Uterus (tissue), 4 donors: ENCODE results near the gene JPT2. TPM values are rescaled to one million over a fixed set of nuclear protein-coding genes. Genes with fewer than 3 reads are reported as not detected.

Experiments
- DNase-seq, 2 donors: peaks; one replicate each; pipeline ENCODE4 v3.0.0-alpha.2; 2019 to 2020
- H3K27ac ChIP-seq, 2 donors: fragments of 200-600 bp; sonication (generic); 1 replicate in 1 of 2; 2 replicates in 1 of 2; pipeline ENCODE4 v1.5.1; 2016 to 2018
- H3K27me3 ChIP-seq, 2 donors: fragments of 200-600 bp; sonication (generic); one replicate each; pipeline ENCODE4 v1.5.1; 2018 to 2019; ENCODE audit warnings: control low read depth in 1 of 2
- H3K36me3 ChIP-seq, 2 donors: fragments of 200-600 bp; sonication (generic); one replicate each; pipeline ENCODE4 v1.5.1; 2019; ENCODE audit warnings: control low read depth in 1 of 2
- H3K4me1 ChIP-seq, 2 donors: fragments of 200-600 bp; sonication (generic); one replicate each; pipeline ENCODE4 v1.5.1; 2018 to 2019; ENCODE audit warnings: control low read depth in 1 of 2
- H3K4me3 ChIP-seq, 2 donors: fragments of 200-600 bp; sonication (generic); 1 replicate in 1 of 2; 2 replicates in 1 of 2; pipeline ENCODE4 v1.5.1; 2018 to 2019; ENCODE audit warnings: mild to moderate bottlenecking in 1 of 2
- H3K9me3 ChIP-seq, 2 donors: fragments of 200-600 bp; sonication (generic); one replicate each; pipeline ENCODE4 v1.5.1; 2019; ENCODE audit warnings: control low read depth in 1 of 2
- CTCF ChIP-seq, 4 experiments: fragments of 200-600 bp in 2 of 4; fragments of 450-650 bp in 2 of 4; sonication (generic) in 2 of 4; IDR thresholded peaks; one replicate each; pipeline ENCODE4 v1.5.1; 2016 to 2019; ENCODE audit warnings: antibody characterized with exemption in 4 of 4, mild to moderate bottlenecking in 2 of 4, moderate library complexity in 1 of 4
- POLR2A ChIP-seq, 2 donors: fragments of 450-650 bp; IDR thresholded peaks; one replicate each; pipeline ENCODE4 v1.6.1; 2016; ENCODE audit warnings: antibody characterized with exemption in 2 of 2, mild to moderate bottlenecking in 1 of 2, moderate library complexity in 1 of 2
- intact Hi-C: fragments of 100-400 bp; cut with DNase I; formaldehyde crosslinking; loops from one replicate; pipeline ENCODE4 v1.15.1; 2023; ENCODE audit warnings: low total_unique reads
- total RNA-seq, 4 donors: library from RNA; depleted of rRNA in 3 of 4; stranded (reverse); fragments of >200 nt in 3 of 4; gene quantifications; one replicate each; pipeline versions ENCODE4 v1.1.0 to v1.2.4, GENCODE V29; 2014 to 2023
- donor health status: DM: yes; HTN: yes; CAD: no.

JPT2 gene
- total RNA-seq, 4 donors from 2014 or later: 10.6 to 59.0 (median 39.6) TPM

- Histone ChIP-seq H3K36me3 (no peaks in the 10 kb centered on the region), H3K4me1 (no peaks in the 10 kb centered on the region), H3K4me3 (no peak overlapping the region), H3K27me3 (no peaks in the 10 kb centered on the region), H3K27ac (no peak overlapping the region), H3K9me3 (no peaks in the 10 kb centered on the region)
- intact Hi-C loops: no loop called here
- DNase-seq: no peak
- no peak for TF ChIP-seq POLR2A (IDR thresholded peaks at IDR 0.05)
- TF ChIP-seq CTCF (IDR thresholded peaks at IDR 0.05): peak; percentile 31 to 61 (median 39)
These were observed 45.5 kb downstream of the JPT2 start for GRCh38 chr16:1723450-1724147.

GRCh38 chr16:1724491-1724890, 46.4 kb downstream of the JPT2 start:
- Histone ChIP-seq H3K27me3 (no peaks in the 10 kb centered on the region), H3K36me3 (no peaks in the 10 kb centered on the region), H3K4me3 (no peak overlapping the region), H3K27ac (no peak overlapping the region), H3K9me3 (no peaks in the 10 kb centered on the region), H3K4me1 (no peaks in the 10 kb centered on the region)
- DNase-seq: no peak
- no peak for TF ChIP-seq CTCF (IDR thresholded peaks at IDR 0.05)
- no peak for TF ChIP-seq POLR2A (IDR thresholded peaks at IDR 0.05)
- intact Hi-C loops: no loop called here

GRCh38 chr16:1726661-1727502, 48.8 kb downstream of the JPT2 start:
- TF ChIP-seq CTCF (IDR thresholded peaks at IDR 0.05): no peak
- no peak for TF ChIP-seq POLR2A (IDR thresholded peaks at IDR 0.05)
- Histone ChIP-seq H3K9me3 (no peaks in the 10 kb centered on the region), H3K36me3 (no peaks in the 10 kb centered on the region), H3K4me3 (no peak overlapping the region), H3K4me1 (no peaks in the 10 kb centered on the region), H3K27me3 (no peaks in the 10 kb centered on the region), H3K27ac (no peak overlapping the region)
- no peak for DNase-seq
- intact Hi-C loops: no loop called here

- H3K27ac ChIP-seq: no peak overlapping the region
- no peaks in the 10 kb centered on the region for H3K36me3 ChIP-seq
- H3K27me3 ChIP-seq: no peaks in the 10 kb centered on the region
- no peak for DNase-seq
- TF ChIP-seq POLR2A (IDR thresholded peaks at IDR 0.05) (no peak), CTCF (IDR thresholded peaks at IDR 0.05) (no peak)
- no peak overlapping the region for H3K4me3 ChIP-seq
- intact Hi-C loops: no loop called here
- H3K4me1 ChIP-seq: no peaks in the 10 kb centered on the region
- no peaks in the 10 kb centered on the region for H3K9me3 ChIP-seq
These were observed 49.9 kb downstream of the JPT2 start for GRCh38 chr16:1727651-1728624.
